Adrenal gland (tissue), 5 donors: ENCODE measurements around the gene EYA3.

Experiments
- CTCF ChIP-seq, 6 experiments: fragments of 450-650 bp in 4 of 6; fragments of 200-600 bp in 2 of 6; sonication (generic) in 1 of 6; IDR thresholded peaks; 1 replicate in 5 of 6; 2 replicates in 1 of 6; pipeline versions ENCODE4 v1.5.1 to v1.8.0; 2016 to 2021; ENCODE audit warnings: antibody characterized with exemption in 6 of 6, mild to moderate bottlenecking in 2 of 6, moderate library complexity in 1 of 6
- POLR2A ChIP-seq, 2 donors: fragments of 450-650 bp; IDR thresholded peaks; one replicate each; pipeline ENCODE4 v1.6.1; 2017; ENCODE audit warnings: antibody characterized with exemption in 2 of 2, mild to moderate bottlenecking in 2 of 2, moderate library complexity in 1 of 2
- donor health status: DM: no; HTN: no; CAD: no.

- TF ChIP-seq CTCF (IDR thresholded peaks at IDR 0.05), result peak in 1 of 6 experiments; percentile 15
- no peak for TF ChIP-seq POLR2A (IDR thresholded peaks at IDR 0.05)
These were observed 24.8 kb upstream of the EYA3 start for GRCh38 chr1:28113242-28113572.
